GM23248 (cell line): Measurements from ENCODE around the gene CADM3. TPM values are rescaled to one million over a fixed set of nuclear protein-coding genes. Genes with fewer than 3 reads are reported as not detected.

Experiments used
- DNase-seq: peaks from one replicate; pipeline ENCODE4 v3.0.0-alpha.2; 2015
- H2AFZ ChIP-seq: fragments of 200-600 bp; sonication (generic); 2 replicates; pipeline ENCODE4 v1.6.1; 2016; ENCODE audit warnings: antibody characterized with exemption
- H3F3A ChIP-seq: fragments of 200-600 bp; sonication (generic); 2 replicates; pipeline ENCODE4 v1.6.1; 2016; ENCODE audit warnings: mild to moderate bottlenecking, antibody characterized with exemption, mixed run types; ENCODE audit not compliant: insufficient read depth
- H3K27ac ChIP-seq: fragments of 200-600 bp; sonication (generic); 2 replicates; pipeline ENCODE4 v1.5.1; 2016; ENCODE audit warnings: mild to moderate bottlenecking
- H3K27me3 ChIP-seq: fragments of 200-600 bp; sonication (generic); replicated peaks from 2 replicates; pipeline ENCODE4 v1.6.1; 2016; ENCODE audit warnings: mild to moderate bottlenecking; ENCODE audit not compliant: insufficient read depth
- H3K36me3 ChIP-seq: fragments of 200-600 bp; sonication (generic); 2 replicates; pipeline ENCODE4 v1.6.1; 2016; ENCODE audit warnings: low read depth, mild to moderate bottlenecking
- H3K4me1 ChIP-seq: fragments of 200-600 bp; sonication (generic); 2 replicates; pipeline ENCODE4 v1.6.1; 2016; ENCODE audit warnings: mild to moderate bottlenecking; ENCODE audit not compliant: insufficient read depth
- H3K4me2 ChIP-seq: fragments of 200-600 bp; sonication (generic); one replicate; pipeline ENCODE4 v1.6.1; 2016; ENCODE audit warnings: mild to moderate bottlenecking; ENCODE audit not compliant: unreplicated experiment
- H3K4me3 ChIP-seq: fragments of 200-600 bp; sonication (generic); 2 replicates; pipeline ENCODE4 v1.5.1; 2016; ENCODE audit warnings: mild to moderate bottlenecking
- H3K79me2 ChIP-seq: fragments of 200-600 bp; sonication (generic); 2 replicates; pipeline ENCODE4 v1.6.1; 2016; ENCODE audit warnings: mild to moderate bottlenecking; ENCODE audit not compliant: insufficient read depth
- H3K9ac ChIP-seq: fragments of 200-600 bp; sonication (generic); 2 replicates; pipeline ENCODE4 v1.6.1; 2016; ENCODE audit warnings: mild to moderate bottlenecking
- H3K9me2 ChIP-seq: fragments of 200-600 bp; sonication (generic); 2 replicates; pipeline ENCODE4 v1.6.1; 2016; ENCODE audit warnings: mixed run types, mild to moderate bottlenecking, moderate library complexity; ENCODE audit not compliant: insufficient read depth
- H3K9me3 ChIP-seq: fragments of 200-600 bp; sonication (generic); one replicate; pipeline ENCODE4 v1.6.1; 2017; ENCODE audit warnings: low read depth
- H4K20me1 ChIP-seq: fragments of 200-600 bp; sonication (generic); 2 replicates; pipeline ENCODE4 v1.6.0; 2016; ENCODE audit not compliant: insufficient read depth
- EZH2 ChIP-seq: fragments of 200-600 bp; sonication (generic); IDR thresholded peaks from 2 replicates; pipeline ENCODE4 v1.6.1; 2018; ENCODE audit warnings: antibody characterized with exemption, mild to moderate bottlenecking; ENCODE audit not compliant: insufficient read depth, poor library complexity, severe bottlenecking
- EZH2phosphoT487 ChIP-seq: fragments of 200-600 bp; sonication (generic); IDR thresholded peaks from 2 replicates; pipeline ENCODE4 v1.6.1; 2018; ENCODE audit warnings: antibody characterized with exemption, moderate library complexity, mild to moderate bottlenecking, low read depth; ENCODE audit not compliant: insufficient read depth
- WGBS, 2 experiments: methylation state at CpG; one replicate each; pipeline ENCODE4 v1.1.6; 2015 to 2017; ENCODE audit warnings: low lambda C conversion rate in 2 of 2, low coverage in 1 of 2; ENCODE audit errors: missing lambda C conversion rate in 2 of 2; 5-methylcytosine and 5-hydroxymethylcytosine counted together
- in situ Hi-C: fragments of 300-500 bp; cut with MboI; formaldehyde crosslinking; loops from 2 replicates; pipeline ENCODE4 v1.15.0; 2020
- polyA plus RNA-seq: library from polyadenylated mRNA; unstranded; fragments of >200 nt; fragmentation: Nextera tagmentation; extraction: Ambion mirVana; gene quantifications from 2 replicates; pipeline ENCODE4 v1.2.1, GENCODE V29; 2016
- total RNA-seq: library from RNA; depleted of rRNA; stranded (reverse); fragments of >200 nt; shearing (Covaris generic); gene quantifications from 2 replicates; pipeline ENCODE4 v1.2.3, GENCODE V29; 2014

The CADM3 gene
- total and polyA plus RNA-seq, 2 experiments from 2014 or later = not detected

DNA sequence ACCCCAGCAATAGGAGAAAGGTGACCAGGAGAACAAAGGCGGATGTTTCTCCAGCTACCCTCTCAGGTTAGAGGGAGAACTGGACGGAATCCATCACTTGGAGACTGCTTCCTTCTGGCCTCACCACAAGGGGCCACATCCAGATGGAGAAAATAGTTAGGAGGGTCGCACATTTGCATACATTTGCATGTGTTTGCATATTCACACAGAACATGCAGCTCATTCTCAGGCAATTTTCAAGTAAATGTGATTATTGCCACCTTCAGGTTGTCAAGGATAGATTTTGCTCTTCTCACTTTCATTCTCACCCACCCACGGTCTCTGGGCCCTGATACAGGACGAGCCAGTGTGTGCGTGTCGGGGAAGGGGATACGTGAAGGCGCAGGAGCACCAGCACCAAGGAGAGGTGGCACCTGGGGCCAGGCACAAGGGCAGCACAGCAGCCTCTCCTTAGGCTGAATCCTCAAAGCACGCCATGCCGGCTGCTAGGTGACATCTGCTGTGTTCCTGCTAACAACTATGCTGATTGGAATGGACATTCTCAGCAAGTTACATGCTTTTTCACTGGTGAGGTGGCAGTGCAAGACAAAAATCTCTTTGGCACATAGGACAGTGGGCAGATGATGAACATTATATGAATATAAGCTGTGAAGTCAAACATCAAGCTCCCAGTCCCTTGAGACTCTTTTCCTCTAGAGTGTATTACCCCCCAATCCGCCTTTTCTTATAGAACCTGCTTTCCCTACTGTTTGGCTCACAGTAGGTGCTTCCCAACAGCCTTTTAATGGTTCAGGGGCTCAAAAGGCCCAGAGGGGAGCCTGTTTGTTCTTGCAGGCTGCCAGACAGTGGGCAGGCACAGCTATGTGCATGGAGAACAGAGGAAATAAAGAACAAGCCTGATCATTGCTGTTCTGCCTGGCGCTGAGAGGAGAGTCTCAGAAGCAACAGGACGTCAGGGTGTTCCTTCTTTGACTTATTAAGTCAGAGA is 47.5 kb downstream of the CADM3 start:
- 22% methylated on average over 14 of the region's 14 CpGs for WGBS, 2 experiments
- no peak overlapping the region for H3K4me2 ChIP-seq
- in situ Hi-C loops = no loop called here
- H2AFZ ChIP-seq = no peak overlapping the region
- no peaks in the 10 kb centered on the region for H4K20me1 ChIP-seq
- no peak overlapping the region for H3K4me3 ChIP-seq
- TF ChIP-seq EZH2phosphoT487 (no peak), EZH2 (no peak)
- no peaks in the 10 kb centered on the region for H3K79me2 ChIP-seq
- H3K9ac ChIP-seq = no peak overlapping the region
- H3K36me3 ChIP-seq = no peaks in the 10 kb centered on the region
- no peaks in the 10 kb centered on the region for H3K9me3 ChIP-seq
- no peaks in the 10 kb centered on the region for H3F3A ChIP-seq
- no peak for DNase-seq
- no peaks in the 10 kb centered on the region; the same call in 1 of the 2 replicates for H3K27me3 ChIP-seq
- no peaks in the 10 kb centered on the region for H3K9me2 ChIP-seq
- H3K27ac ChIP-seq = no peak overlapping the region
- no peaks in the 10 kb centered on the region for H3K4me1 ChIP-seq

- no peaks in the 10 kb centered on the region for H3K9me3 ChIP-seq
- H3K4me1 ChIP-seq = no peaks in the 10 kb centered on the region
- H3K4me2 ChIP-seq = no peak overlapping the region
- no peak overlapping the region for H3K27ac ChIP-seq
- TF ChIP-seq EZH2phosphoT487 = no peak
- TF ChIP-seq EZH2 = no peak
- H3K9me2 ChIP-seq = no peaks in the 10 kb centered on the region
- no peak overlapping the region for H3K4me3 ChIP-seq
- H3F3A ChIP-seq = no peaks in the 10 kb centered on the region
- in situ Hi-C loops = no loop called here
- 52 to 53% methylated on average over 5 of the region's 5 CpGs for WGBS, 2 experiments
- H3K36me3 ChIP-seq = no peaks in the 10 kb centered on the region
- H3K9ac ChIP-seq = no peak overlapping the region
- peaks cover 4% of the 10 kb centered on the region; the same call in 1 of the 2 replicates for H3K27me3 ChIP-seq
- no peak for DNase-seq
- H2AFZ ChIP-seq = no peak overlapping the region
- H3K79me2 ChIP-seq = no peaks in the 10 kb centered on the region
- H4K20me1 ChIP-seq = no peaks in the 10 kb centered on the region
These were observed 50.9 kb downstream of the CADM3 start for GRCh38 chr1:159222075-159222865.

- Histone ChIP-seq H4K20me1 (no peaks in the 10 kb centered on the region), H2AFZ (no peak overlapping the region), H3K79me2 (no peaks in the 10 kb centered on the region), H3K9me3 (no peaks in the 10 kb centered on the region), H3F3A (no peaks in the 10 kb centered on the region), H3K4me2 (no peak overlapping the region), H3K4me3 (no peak overlapping the region), H3K27me3 (peaks cover 4% of the 10 kb centered on the region; the same call in 1 of the 2 replicates), H3K4me1 (no peaks in the 10 kb centered on the region), H3K36me3 (no peaks in the 10 kb centered on the region), H3K9me2 (no peaks in the 10 kb centered on the region), H3K27ac (no peak overlapping the region), H3K9ac (no peak overlapping the region)
- TF ChIP-seq EZH2 (no peak), EZH2phosphoT487 (no peak)
- no peak for DNase-seq
- in situ Hi-C loops = no loop called here
- 7 to 16% methylated on average over 2 of the region's 2 CpGs for whole genome bisulfite sequencing, 2 experiments
These were observed 51.6 kb downstream of the CADM3 start for GRCh38 chr1:159223004-159223403.

DNA sequence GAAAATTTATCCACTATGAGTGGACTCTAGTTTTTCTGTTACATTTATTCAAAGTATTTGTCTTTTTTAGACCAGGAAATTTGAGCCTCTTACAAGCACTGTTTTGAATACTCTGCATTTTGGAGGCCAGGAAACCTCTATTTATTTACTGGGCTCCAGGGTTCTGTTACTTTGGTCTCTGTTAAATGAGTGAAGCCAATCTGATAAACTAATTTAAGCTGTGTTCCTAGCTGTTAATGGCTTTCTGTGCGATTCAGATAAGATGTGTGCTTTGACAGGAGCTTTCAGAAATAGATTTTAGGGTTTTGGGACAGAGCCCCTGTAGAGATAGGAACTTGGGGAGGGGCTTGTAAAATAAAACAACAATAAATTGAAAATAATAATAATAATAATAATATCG is 57.1 kb downstream of the CADM3 start:
- in situ Hi-C loops = no loop called here
- 58 to 59% methylated on average over 2 of the region's 2 CpGs for WGBS, 2 experiments
- no peaks in the 10 kb centered on the region for H3K79me2 ChIP-seq
- H3K4me1 ChIP-seq = no peaks in the 10 kb centered on the region
- H2AFZ ChIP-seq = no peak overlapping the region
- no peak overlapping the region for H3K4me3 ChIP-seq
- H3K36me3 ChIP-seq = no peaks in the 10 kb centered on the region
- TF ChIP-seq EZH2phosphoT487 (no peak), EZH2 (no peak)
- no peaks in the 10 kb centered on the region for H3F3A ChIP-seq
- DNase-seq = no peak
- no peaks in the 10 kb centered on the region for H4K20me1 ChIP-seq
- no peak overlapping the region for H3K9ac ChIP-seq
- H3K9me2 ChIP-seq = no peaks in the 10 kb centered on the region
- no peaks in the 10 kb centered on the region for H3K9me3 ChIP-seq
- H3K27me3 ChIP-seq = 0 out of 2 replicates have a peak, but pooled peaks cover 4% of the 10 kb centered on the region
- H3K4me2 ChIP-seq = no peak overlapping the region
- H3K27ac ChIP-seq = no peak overlapping the region
